MCF 10A (cell line): Measurements from ENCODE around the gene SMURF2. TPM values are rescaled to one million over a fixed set of nuclear protein-coding genes. Genes with fewer than 3 reads are reported as not detected.

Source experiments
- Bru-seq: library from RNA; stranded (reverse); fragments of 400-500 nt; gene quantifications from one replicate; lab custom pipeline; 2021; lab: Mats Ljungman, UMichigan
- BruChase-seq, 2 experiments: library from RNA; stranded (reverse); fragments of 400-500 nt; gene quantifications; one replicate each; lab custom pipeline; 2021; lab: Mats Ljungman, UMichigan
- BruUV-seq: library from RNA; stranded (reverse); fragments of 400-500 nt; replicated peaks from 2 replicates; lab custom pipeline; 2021; lab: Mats Ljungman, UMichigan
- CTCF ChIA-PET: fragments of 300-600 bp; sonication (Branson Sonifier 250); formaldehyde crosslinking; extraction: SDS; loops from one replicate; lab custom pipeline; 2021; ENCODE audit warnings: antibody characterized with exemption, inconsistent platforms; lab: Yijun Ruan, JAX
- POLR2A ChIA-PET: fragments of 300-600, 350-650 bp; sonication (Branson Sonifier 250); formaldehyde crosslinking; extraction: SDS; loops from one replicate; lab custom pipeline; 2020; ENCODE audit warnings: antibody characterized with exemption, inconsistent platforms; lab: Yijun Ruan, JAX
- DNase-seq: peaks from one replicate; pipeline ENCODE4 v3.0.0-alpha.2; 2018; ENCODE audit not compliant: unreplicated experiment
- H3K27ac Mint-ChIP-seq: one replicate; pipeline ENCODE4 v1.8.0; 2022; ENCODE audit warnings: mild to moderate bottlenecking, low read depth, mixed read lengths; ENCODE audit not compliant: unreplicated experiment
- H3K27me3 Mint-ChIP-seq: one replicate; pipeline ENCODE4 v1.8.0; 2022; ENCODE audit warnings: mixed read lengths; ENCODE audit not compliant: insufficient read depth, unreplicated experiment
- H3K36me3 Mint-ChIP-seq: one replicate; pipeline ENCODE4 v1.8.0; 2022; ENCODE audit warnings: mild to moderate bottlenecking, moderate library complexity, mixed read lengths; ENCODE audit not compliant: insufficient read depth, unreplicated experiment
- H3K4me1 Mint-ChIP-seq: one replicate; pipeline ENCODE4 v1.8.0; 2022; ENCODE audit warnings: mixed read lengths; ENCODE audit not compliant: insufficient read depth, unreplicated experiment
- H3K4me3 Mint-ChIP-seq: one replicate; pipeline ENCODE4 v1.8.0; 2022; ENCODE audit warnings: mild to moderate bottlenecking, moderate library complexity, mixed read lengths; ENCODE audit not compliant: unreplicated experiment
- H3K9me3 Mint-ChIP-seq: one replicate; pipeline ENCODE4 v1.8.0; 2022; ENCODE audit warnings: mixed read lengths; ENCODE audit not compliant: unreplicated experiment
- intact Hi-C: fragments of 100-400 bp; cut with micrococcal nuclease; formaldehyde crosslinking; loops from 2 replicates; pipeline ENCODE4 v1.14.1; 2022
- long read RNA-seq: library from polyadenylated mRNA; stranded (forward); transcript quantifications from one replicate; pipeline ENCODE4 v2.0.0, GENCODE V29; 2022
- total RNA-seq: library from RNA; stranded (reverse); gene quantifications from 2 replicates; pipeline ENCODE4 v1.2.3, GENCODE V29; 2022
- TF ChIP-seq, protein P1 (sequence below): fragments of 200-600 bp; IDR thresholded peaks from one replicate; pipeline ENCODE4 v1.8.0; 2022; ENCODE audit warnings: antibody characterized with exemption, mild to moderate bottlenecking; ENCODE audit not compliant: unreplicated experiment

SMURF2 gene
- 49.2 and 55.8 TPM in 2 replicates for total RNA-seq
- percentile 93 among the genes with signal in this experiment for Bru-seq, nascent RNA
- percentile 86 among the genes with signal in this experiment for BruChase-seq, experiment 1, labeled RNA remaining after a 6-hour chase
- BruChase-seq, experiment 2, labeled RNA remaining after a 2-hour chase = percentile 87 among the genes with signal in this experiment
- long read RNA-seq, transcript SMURF2-201 (19 exons, 2,918 nt) = major isoform, 79 of 165 reads
- long read RNA-seq, partial matches to known transcripts = 15 of 165 reads
- long read RNA-seq, other reads (novel, unspliced or antisense) = 71 of 165 reads

DNA sequence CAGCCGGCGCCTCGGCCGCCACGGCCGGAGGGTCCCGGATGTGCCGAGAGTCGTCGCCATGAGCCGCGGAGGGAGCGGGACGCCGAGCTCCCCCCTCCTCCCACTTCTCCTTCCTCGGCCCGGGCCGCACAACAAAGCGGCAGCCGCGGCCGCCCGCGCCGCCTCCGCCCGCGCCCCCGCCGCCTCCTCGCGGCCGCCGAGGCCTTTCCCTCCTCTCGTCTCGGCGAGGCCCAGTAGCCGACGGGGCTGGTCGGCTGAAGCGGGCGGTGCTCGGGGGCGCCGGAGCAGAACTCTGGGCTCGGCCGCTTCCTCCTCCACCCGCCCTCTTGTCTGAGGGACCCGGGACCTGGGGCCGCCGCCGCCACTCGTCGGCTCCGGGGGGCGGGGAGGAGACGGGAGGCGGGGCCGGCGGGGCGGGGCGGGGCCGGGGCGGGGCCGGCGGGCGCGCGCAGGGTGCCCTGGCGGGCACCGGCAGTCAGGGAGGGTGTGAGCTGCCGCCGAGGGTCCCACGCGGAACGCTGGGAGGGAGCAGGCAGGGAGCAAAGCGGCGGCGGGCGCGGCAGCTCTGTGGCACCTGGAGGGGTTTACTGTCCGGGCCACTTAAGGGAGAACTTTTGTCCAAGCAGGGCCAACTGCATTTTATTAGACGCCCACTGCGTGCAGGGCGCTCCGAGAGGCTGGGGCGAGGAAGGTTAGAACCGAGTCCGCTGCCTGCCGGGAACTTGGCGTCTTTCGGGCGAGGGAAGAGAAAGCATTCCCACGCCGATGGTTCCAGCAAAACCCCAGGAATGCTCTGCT, at the start of gene SMURF2:
Gene SMURF2 (minus strand): TSS at position 332 of the 798 bp plus-strand sequence. CDS start 427 bp downstream, outside the sequence.
- H3K36me3 Mint-ChIP-seq = peaks cover 9% of the 10 kb centered on the region
- no TSS peak for BruUV-seq

DNA sequence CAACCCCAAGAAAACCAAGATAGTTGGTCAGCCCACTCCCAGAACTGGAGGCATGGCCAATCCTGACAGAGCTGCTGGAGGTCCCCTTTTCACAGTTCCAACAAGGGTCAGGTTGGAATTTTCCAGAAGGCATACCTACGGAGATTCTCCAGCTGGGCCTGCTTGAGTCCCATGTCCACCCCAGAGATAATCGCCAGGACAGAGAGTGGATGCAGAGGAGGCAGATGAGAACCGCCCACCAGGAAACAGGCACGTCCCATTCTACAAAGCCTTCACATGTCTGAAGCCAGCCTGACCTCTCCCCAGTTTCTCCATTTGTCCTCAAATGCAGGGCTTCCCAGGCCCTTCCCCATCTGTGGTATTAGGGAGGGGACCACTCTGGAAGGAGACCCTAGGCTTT, 47.4 kb upstream of the SMURF2 start:
- no peak overlapping the region for H3K4me3 Mint-ChIP-seq
- no peak for DNase-seq
- TF ChIP-seq, protein P1, sequence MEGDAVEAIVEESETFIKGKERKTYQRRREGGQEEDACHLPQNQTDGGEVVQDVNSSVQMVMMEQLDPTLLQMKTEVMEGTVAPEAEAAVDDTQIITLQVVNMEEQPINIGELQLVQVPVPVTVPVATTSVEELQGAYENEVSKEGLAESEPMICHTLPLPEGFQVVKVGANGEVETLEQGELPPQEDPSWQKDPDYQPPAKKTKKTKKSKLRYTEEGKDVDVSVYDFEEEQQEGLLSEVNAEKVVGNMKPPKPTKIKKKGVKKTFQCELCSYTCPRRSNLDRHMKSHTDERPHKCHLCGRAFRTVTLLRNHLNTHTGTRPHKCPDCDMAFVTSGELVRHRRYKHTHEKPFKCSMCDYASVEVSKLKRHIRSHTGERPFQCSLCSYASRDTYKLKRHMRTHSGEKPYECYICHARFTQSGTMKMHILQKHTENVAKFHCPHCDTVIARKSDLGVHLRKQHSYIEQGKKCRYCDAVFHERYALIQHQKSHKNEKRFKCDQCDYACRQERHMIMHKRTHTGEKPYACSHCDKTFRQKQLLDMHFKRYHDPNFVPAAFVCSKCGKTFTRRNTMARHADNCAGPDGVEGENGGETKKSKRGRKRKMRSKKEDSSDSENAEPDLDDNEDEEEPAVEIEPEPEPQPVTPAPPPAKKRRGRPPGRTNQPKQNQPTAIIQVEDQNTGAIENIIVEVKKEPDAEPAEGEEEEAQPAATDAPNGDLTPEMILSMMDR = no peak
- POLR2A ChIA-PET = interaction anchor here (0.9 to 1.4 kb wide), 2 partner anchors 30 to 49 kb away, joined by 3 to 8 read pairs; no protein-coding TSS in a partner anchor
- CTCF ChIA-PET = interaction anchor here (1.2 kb wide), 1 partner anchor 10 kb away, joined by 3 read pairs; no protein-coding TSS in a partner anchor
- H3K27ac Mint-ChIP-seq = no peak overlapping the region
- BruUV-seq = no TSS peak
- H3K9me3 Mint-ChIP-seq = no peaks in the 10 kb centered on the region
- intact Hi-C loops = loop anchor here (5.0 kb wide), 1 partner anchor 47 kb away; the partner anchor contains the start of gene SMURF2
- H3K36me3 Mint-ChIP-seq = no peaks in the 10 kb centered on the region
- peaks cover 23% of the 10 kb centered on the region for H3K4me1 Mint-ChIP-seq
- no peaks in the 10 kb centered on the region for H3K27me3 Mint-ChIP-seq

More for the DNA sequence above, at the start of gene SMURF2:
- Mint-ChIP-seq H3K27ac (peak within 1 kb of the TSS; percentile 97), H3K4me1 (peaks cover 24% of the 10 kb centered on the region), H3K4me3 (peak within 1 kb of the TSS; percentile 99), H3K9me3 (no peaks in the 10 kb centered on the region), H3K27me3 (no peaks in the 10 kb centered on the region)
- POLR2A ChIA-PET = interaction anchor here (0.5 to 14.0 kb wide), 9 partner anchors 8 to 395 kb away, joined by 3 to 143 read pairs (median 4); partner anchors contain the start of genes CEP95 and DDX5
- intact Hi-C loops = loop anchor here (2.0 to 10.0 kb wide), 3 partner anchors 45 to 113 kb away; no protein-coding TSS in a partner anchor
- DNase-seq = peak; percentile 74
- CTCF ChIA-PET = no interaction called here
- TF ChIP-seq, protein P1 = no peak

DNA sequence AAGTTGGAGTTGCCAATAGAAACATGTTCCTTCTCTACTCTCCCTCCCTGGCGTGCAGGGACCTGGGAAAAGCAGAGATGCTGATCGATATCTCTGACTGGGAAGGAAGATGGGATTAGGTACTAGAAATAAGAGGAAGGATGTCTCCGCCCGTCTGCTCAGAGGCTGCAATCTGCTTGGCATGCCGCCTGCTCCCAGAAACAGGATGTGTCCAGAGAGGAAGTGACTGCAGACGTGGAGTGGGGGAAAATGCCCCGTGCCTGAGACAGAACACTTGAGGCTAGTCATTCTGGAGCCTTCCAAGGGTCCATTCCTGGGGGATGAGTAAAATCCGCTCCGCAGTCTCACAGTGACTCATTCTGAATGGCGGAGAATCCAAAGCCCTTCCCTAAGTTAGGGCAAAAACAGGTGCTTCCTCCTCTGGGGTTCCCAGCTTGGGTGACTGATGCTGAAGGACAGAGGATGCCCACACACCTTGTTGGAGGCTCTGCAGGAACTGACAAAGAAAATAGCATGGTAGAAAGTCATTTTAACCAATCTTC, 45.0 kb upstream of the SMURF2 start:
- no peaks in the 10 kb centered on the region for H3K9me3 Mint-ChIP-seq
- peak; percentile 98 for DNase-seq
- CTCF ChIA-PET = interaction anchor here (0.9 to 1.5 kb wide), 2 partner anchors 9 to 32 kb away, joined by 4 to 5 read pairs; no protein-coding TSS in a partner anchor
- no peaks in the 10 kb centered on the region for H3K36me3 Mint-ChIP-seq
- H3K27ac Mint-ChIP-seq = peak overlapping the region; percentile 73
- peaks cover 19% of the 10 kb centered on the region for H3K4me1 Mint-ChIP-seq
- intact Hi-C loops = loop anchor here (1.0 to 5.0 kb wide), 2 partner anchors 27 to 45 kb away; partner anchors contain the start of gene SMURF2
- H3K4me3 Mint-ChIP-seq = peak overlapping the region; percentile 38
- BruUV-seq = no TSS peak
- POLR2A ChIA-PET = interaction anchor here (0.7 to 1.3 kb wide), 7 partner anchors 9 to 51 kb away, joined by 3 to 4 read pairs (median 3); no protein-coding TSS in a partner anchor
- H3K27me3 Mint-ChIP-seq = no peaks in the 10 kb centered on the region
- TF ChIP-seq, protein P1 = no peak
